ENCODE measurements around the gene CLPTM1L. TPM values are rescaled to one million over a fixed set of nuclear protein-coding genes. Genes with fewer than 3 reads are reported as not detected.

Gene CLPTM1L
- total and polyA plus RNA-seq, 9 of the 15 experiments (the other 6 are each of a cell fraction or from before 2014, with no cell fraction given): 3.5 to 217 (median 177) TPM

GRCh38 chr5:1380011-1380817 lies 35.3 kb upstream of the CLPTM1L start (continued):
- TF ChIP-seq RERE (CRISPR knock-in tag; IDR thresholded peaks at IDR 0.05; ENCODE audit: borderline replicate concordance) (no peak), MYBL2 (IDR thresholded peaks at IDR 0.05; ENCODE audit: low read depth) (no peak), MYBL2 (CRISPR knock-in tag; IDR thresholded peaks at IDR 0.05; ENCODE audit: borderline replicate concordance) (no peak), L3MBTL2 (IDR thresholded peaks at IDR 0.05) (peak; percentile 53; the same call in 1 of the 2 replicates), U2AF1 (optimal IDR thresholded peaks at IDR 0.05; ENCODE audit: low read depth, low read length) (no peak), MAFF (IDR thresholded peaks at IDR 0.05; ENCODE audit: low read length) (peak; percentile 25; the same call in 1 of the 2 replicates), EGR1 (conservative IDR thresholded peaks at IDR 0.05) (peak; percentile 44), PHTF2 (CRISPR knock-in tag; IDR thresholded peaks at IDR 0.05) (no peak), CBFA2T3 (IDR thresholded peaks at IDR 0.05) (no peak)
- TF ChIP-seq, protein P1, sequence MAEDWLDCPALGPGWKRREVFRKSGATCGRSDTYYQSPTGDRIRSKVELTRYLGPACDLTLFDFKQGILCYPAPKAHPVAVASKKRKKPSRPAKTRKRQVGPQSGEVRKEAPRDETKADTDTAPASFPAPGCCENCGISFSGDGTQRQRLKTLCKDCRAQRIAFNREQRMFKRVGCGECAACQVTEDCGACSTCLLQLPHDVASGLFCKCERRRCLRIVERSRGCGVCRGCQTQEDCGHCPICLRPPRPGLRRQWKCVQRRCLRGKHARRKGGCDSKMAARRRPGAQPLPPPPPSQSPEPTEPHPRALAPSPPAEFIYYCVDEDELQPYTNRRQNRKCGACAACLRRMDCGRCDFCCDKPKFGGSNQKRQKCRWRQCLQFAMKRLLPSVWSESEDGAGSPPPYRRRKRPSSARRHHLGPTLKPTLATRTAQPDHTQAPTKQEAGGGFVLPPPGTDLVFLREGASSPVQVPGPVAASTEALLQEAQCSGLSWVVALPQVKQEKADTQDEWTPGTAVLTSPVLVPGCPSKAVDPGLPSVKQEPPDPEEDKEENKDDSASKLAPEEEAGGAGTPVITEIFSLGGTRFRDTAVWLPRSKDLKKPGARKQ (CRISPR knock-in tag; IDR thresholded peaks at IDR 0.05): no peak

Data from K562 (cell line).